GM18873 (cell line): ENCODE results near the gene PLEKHN1.

Experiments used
- ATAC-seq: cut with Tn5 transposase; IDR thresholded peaks from one replicate; pipeline ENCODE4 v1.9.1; 2021; ENCODE audit warnings: mild to moderate bottlenecking, moderate library complexity, moderate number of reproducible peaks; ENCODE audit not compliant: unreplicated experiment, low FRiP score

PLEKHN1 gene

GRCh38 chr1:1020415-1021009 is 54.2 kb downstream of the PLEKHN1 start:
- ATAC-seq, result no peak

- no peak for ATAC-seq
Observed at GRCh38 chr1:1021010-1021919, 55.0 kb downstream of the PLEKHN1 start.

GRCh38 chr1:1021920-1022259 is 55.6 kb downstream of the PLEKHN1 start:
- ATAC-seq, result no peak

GRCh38 chr1:1022302-1023009 is 56.2 kb downstream of the PLEKHN1 start:
- ATAC-seq, result no peak

GRCh38 chr1:1023700-1024099 is 57.4 kb downstream of the PLEKHN1 start:
- no peak for ATAC-seq

GRCh38 chr1:1024149-1024770 is 58.0 kb downstream of the PLEKHN1 start:
- ATAC-seq, result no peak

GRCh38 chr1:1024771-1025699 is 58.8 kb downstream of the PLEKHN1 start:
- ATAC-seq, result no peak
